C4-2B (cell line): ENCODE measurements around the gene GALNT17.

Experiments
- ZFX ChIP-seq: fragments of 450-650 bp; IDR thresholded peaks from 2 replicates; pipeline ENCODE4 v1.6.1; 2017
- TF ChIP-seq, protein P1 (sequence below): fragments of 450-650 bp; conservative IDR thresholded peaks from 2 replicates; pipeline ENCODE4 v1.5.1; 2017; ENCODE audit warnings: mild to moderate bottlenecking

DNA sequence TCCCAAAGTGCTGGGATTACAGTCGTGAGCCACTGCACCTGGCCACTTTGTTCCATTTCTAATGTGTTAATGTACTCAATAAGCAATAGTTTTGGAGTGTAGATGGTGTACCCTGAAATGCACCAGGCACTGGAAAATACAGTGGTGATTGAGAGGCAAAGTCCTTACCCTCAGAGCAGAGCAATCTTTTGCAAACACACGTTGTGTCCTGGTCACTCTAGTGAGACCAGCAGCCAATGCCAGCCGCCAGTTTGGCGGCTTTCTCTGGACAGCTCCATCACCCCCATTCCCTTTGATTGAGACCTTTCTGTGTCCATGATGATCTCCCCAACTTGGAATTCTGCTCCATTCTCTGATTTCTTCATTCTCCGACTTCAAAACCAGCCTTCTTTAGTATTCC, 231.3 kb downstream of the GALNT17 start:
- TF ChIP-seq, protein P1, sequence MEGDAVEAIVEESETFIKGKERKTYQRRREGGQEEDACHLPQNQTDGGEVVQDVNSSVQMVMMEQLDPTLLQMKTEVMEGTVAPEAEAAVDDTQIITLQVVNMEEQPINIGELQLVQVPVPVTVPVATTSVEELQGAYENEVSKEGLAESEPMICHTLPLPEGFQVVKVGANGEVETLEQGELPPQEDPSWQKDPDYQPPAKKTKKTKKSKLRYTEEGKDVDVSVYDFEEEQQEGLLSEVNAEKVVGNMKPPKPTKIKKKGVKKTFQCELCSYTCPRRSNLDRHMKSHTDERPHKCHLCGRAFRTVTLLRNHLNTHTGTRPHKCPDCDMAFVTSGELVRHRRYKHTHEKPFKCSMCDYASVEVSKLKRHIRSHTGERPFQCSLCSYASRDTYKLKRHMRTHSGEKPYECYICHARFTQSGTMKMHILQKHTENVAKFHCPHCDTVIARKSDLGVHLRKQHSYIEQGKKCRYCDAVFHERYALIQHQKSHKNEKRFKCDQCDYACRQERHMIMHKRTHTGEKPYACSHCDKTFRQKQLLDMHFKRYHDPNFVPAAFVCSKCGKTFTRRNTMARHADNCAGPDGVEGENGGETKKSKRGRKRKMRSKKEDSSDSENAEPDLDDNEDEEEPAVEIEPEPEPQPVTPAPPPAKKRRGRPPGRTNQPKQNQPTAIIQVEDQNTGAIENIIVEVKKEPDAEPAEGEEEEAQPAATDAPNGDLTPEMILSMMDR: no peak
- no peak for TF ChIP-seq ZFX
